ENCODE measurements around the gene MAP1LC3B2.

The MAP1LC3B2 gene

GRCh38 chr12:116538076-116538591 lies 21.0 kb upstream of the MAP1LC3B2 start:
- no peak for DNase-seq (ENCODE audit: low read depth in 2 of 2)

GRCh38 chr12:116538682-116539305 lies 20.4 kb upstream of the MAP1LC3B2 start:
- DNase-seq (ENCODE audit: low read depth in 2 of 2), result no peak

- no peak for DNase-seq (ENCODE audit: low read depth in 2 of 2)
Measured at GRCh38 chr12:116539361-116539771, 19.8 kb upstream of the MAP1LC3B2 start.

GRCh38 chr12:116539905-116540482 lies 19.2 kb upstream of the MAP1LC3B2 start:
- no peak for DNase-seq (ENCODE audit: low read depth in 2 of 2)

GRCh38 chr12:116540622-116541152 lies 18.5 kb upstream of the MAP1LC3B2 start:
- DNase-seq (ENCODE audit: low read depth in 2 of 2), result no peak

GRCh38 chr12:116541547-116542344 lies 17.4 kb upstream of the MAP1LC3B2 start:
- DNase-seq (ENCODE audit: low read depth in 2 of 2), result no peak

GRCh38 chr12:116542345-116542956 lies 16.7 kb upstream of the MAP1LC3B2 start:
- DNase-seq (ENCODE audit: low read depth in 2 of 2), result no peak

GRCh38 chr12:116544656-116545055 lies 14.5 kb upstream of the MAP1LC3B2 start:
- DNase-seq (ENCODE audit: low read depth in 2 of 2), result no peak

GRCh38 chr12:116545144-116545543 lies 14.0 kb upstream of the MAP1LC3B2 start:
- DNase-seq (ENCODE audit: low read depth in 2 of 2), result no peak

GRCh38 chr12:116545936-116546335 lies 13.2 kb upstream of the MAP1LC3B2 start:
- no peak for DNase-seq (ENCODE audit: low read depth in 2 of 2)

- no peak for DNase-seq (ENCODE audit: low read depth in 2 of 2)
Measured at GRCh38 chr12:116547955-116548501, 11.2 kb upstream of the MAP1LC3B2 start.

- no peak for DNase-seq (ENCODE audit: low read depth in 2 of 2)
Measured at GRCh38 chr12:116549993-116550392, 9.2 kb upstream of the MAP1LC3B2 start.

- DNase-seq (ENCODE audit: low read depth in 2 of 2), result no peak
Measured at GRCh38 chr12:116551151-116551550, 8.0 kb upstream of the MAP1LC3B2 start.

GRCh38 chr12:116551619-116551951 lies 7.6 kb upstream of the MAP1LC3B2 start:
- DNase-seq (ENCODE audit: low read depth in 2 of 2), result no peak

- DNase-seq (ENCODE audit: low read depth in 2 of 2), result no peak
Measured at GRCh38 chr12:116551952-116552772, 7.0 kb upstream of the MAP1LC3B2 start.

- no peak for DNase-seq (ENCODE audit: low read depth in 2 of 2)
Measured at GRCh38 chr12:116552773-116553373, 6.3 kb upstream of the MAP1LC3B2 start.

GRCh38 chr12:116556356-116556952 lies 2.7 kb upstream of the MAP1LC3B2 start:
- DNase-seq (ENCODE audit: low read depth in 2 of 2), result no peak

GRCh38 chr12:116556964-116557698 lies 2.0 kb upstream of the MAP1LC3B2 start:
- DNase-seq (ENCODE audit: low read depth in 2 of 2), result no peak
